ENCODE results near the gene KIF26B. TPM values are rescaled to one million over a fixed set of nuclear protein-coding genes. Genes with fewer than 3 reads are reported as not detected.

The KIF26B gene
- polyA plus RNA-seq, 1 of the 3 experiments (the other 2 are of a cell fraction) = 2.6 TPM

- POLR2A ChIA-PET = no interaction called here
- TF ChIP-seq MXI1 (IDR thresholded peaks at IDR 0.05; ENCODE audit: low read depth, low read length) = no peak
- no peak for TF ChIP-seq TEAD4 (IDR thresholded peaks at IDR 0.05; ENCODE audit: borderline replicate concordance, insufficient read depth)
- TF ChIP-seq IRF3 (IDR thresholded peaks at IDR 0.05; ENCODE audit: low read depth, low read length) = no peak
- no peak for TF ChIP-seq CHD2 (IDR thresholded peaks at IDR 0.05; ENCODE audit: low read length, partially characterized antibody)
- TF ChIP-seq FOXJ3 (CRISPR knock-in tag; IDR thresholded peaks at IDR 0.05) = no peak
- no peak for TF ChIP-seq FOXM1 (IDR thresholded peaks at IDR 0.05; ENCODE audit: low read depth)
- TF ChIP-seq MEF2A (IDR thresholded peaks at IDR 0.05; ENCODE audit: borderline replicate concordance, low read depth) = no peak
- no peak for TF ChIP-seq PBX3 (IDR thresholded peaks at IDR 0.05)
- no peak for TF ChIP-seq GABPA (IDR thresholded peaks at IDR 0.05; ENCODE audit: low read depth)
- no peak for TF ChIP-seq GATA2 (CRISPR knock-in tag; IDR thresholded peaks at IDR 0.05)
- no peak for TF ChIP-seq RFX5 (IDR thresholded peaks at IDR 0.05; ENCODE audit: low read length)
- TF ChIP-seq RAD21 (IDR thresholded peaks at IDR 0.05; ENCODE audit: low read length) = no peak
- no peak for TF ChIP-seq TCF12 (IDR thresholded peaks at IDR 0.05)
- no peak for TF ChIP-seq MAX (IDR thresholded peaks at IDR 0.05; ENCODE audit: low read depth)
- TF ChIP-seq FOSL2 (IDR thresholded peaks at IDR 0.05; ENCODE audit: borderline replicate concordance, low read depth) = no peak
- no peak for TF ChIP-seq ZBTB33 (IDR thresholded peaks at IDR 0.05; ENCODE audit: borderline replicate concordance, low read depth)
- TF ChIP-seq RXRA (IDR thresholded peaks at IDR 0.05; ENCODE audit: borderline replicate concordance, low read depth) = no peak
- TF ChIP-seq CTCF (IDR thresholded peaks at IDR 0.05) = no peak
- TF ChIP-seq USF1 (IDR thresholded peaks at IDR 0.05; ENCODE audit: borderline replicate concordance, low read depth) = no peak
- no peak for TF ChIP-seq YY1 (IDR thresholded peaks at IDR 0.05; ENCODE audit: low read depth)
- H3K9ac ChIP-seq = no peak overlapping the region
- no peak for DNase-seq
- 97% methylated on average over 1 of the region's 1 CpG for WGBS (ENCODE audit: low lambda C conversion rate)
- no peak overlapping the region for H3K27ac ChIP-seq (ENCODE audit: low read depth in 2 of 2, low read length in 1 of 2)
- H2AFZ ChIP-seq (ENCODE audit: low read depth) = no peak overlapping the region
- H3F3A ChIP-seq (replicated peaks; ENCODE audit: insufficient read depth) = no peaks in the 10 kb centered on the region
- no peaks in the 10 kb centered on the region for H3K9me3 ChIP-seq
- H3K4me2 ChIP-seq = no peak overlapping the region
- peaks cover 0 to 6% of the 10 kb centered on the region in 2 experiments; a peak in 1 of 4 replicates for H3K4me1 ChIP-seq (ENCODE audit: control insufficient read depth in 1 of 2, insufficient read depth in 2 of 2, low read depth in 1 of 2, low read length in 1 of 2)
- H3K4me3 ChIP-seq (ENCODE audit: low read depth in 2 of 2, low read length in 1 of 2) = no peak overlapping the region
- H3K79me2 ChIP-seq (ENCODE audit: insufficient read depth) = no peaks in the 10 kb centered on the region
- no peaks in the 10 kb centered on the region for H3K27me3 ChIP-seq (ENCODE audit: insufficient read depth)
- H4K20me1 ChIP-seq (ENCODE audit: insufficient read depth) = no peaks in the 10 kb centered on the region
- H3K36me3 ChIP-seq (replicated peaks in 1 of 2; ENCODE audit: control insufficient read depth in 1 of 2, insufficient read depth in 2 of 2, low read length in 1 of 2) = peaks cover 0 to 20% of the 10 kb centered on the region in 2 experiments
- CTCF ChIA-PET = no interaction called here
- H3K9me2 ChIP-seq = no peaks in the 10 kb centered on the region
Measured at GRCh38 chr1:245467804-245468203, 313.0 kb downstream of the KIF26B start.

Measured in SK-N-SH (cell line).